ACHN (cell line): ENCODE measurements around the gene DSC2.

Source experiments
- DNase-seq: peaks from one replicate; pipeline ENCODE4 v3.0.0-alpha.2; 2015
- in situ Hi-C: cut with HindIII; loops from 2 replicates; pipeline ENCODE4 v1.10.0; 2017; ENCODE audit warnings: low sequenced_read_pairs, low pct_ligation_motif_present, low pct_unique_long_range_greater_than_20kb

The DSC2 gene

GRCh38 chr18:31010601-31011000, 91.6 kb downstream of the DSC2 start:
- no peak for DNase-seq
- in situ Hi-C loops, result no loop called here
